ENCODE measurements around the gene C11orf24. TPM values are rescaled to one million over a fixed set of nuclear protein-coding genes. Genes with fewer than 3 reads are reported as not detected.

Gene C11orf24
- total and polyA plus RNA-seq, 11 donors, result 17.6 to 60.5 (median 33.6) TPM

- WGBS, 4 donors, result 89 to 95% (median 91%) methylated on average over 13 of the region's 13 CpGs
- H3K27me3 ChIP-seq, result no peaks in the 10 kb centered on the region
- peaks cover 2 to 26% (median 11%) of the 10 kb centered on the region in 12 donors for H3K4me1 ChIP-seq
- H3K36me3 ChIP-seq, result peaks cover 0 to 81% (median 73%) of the 10 kb centered on the region in 9 donors
- no peak overlapping the region for H3K27ac ChIP-seq
- no peak overlapping the region for H3K4me3 ChIP-seq
- no peaks in the 10 kb centered on the region for H3K9me3 ChIP-seq
- TF ChIP-seq CTCF (IDR thresholded peaks at IDR 0.05) (no peak), POLR2A (IDR thresholded peaks at IDR 0.05) (no peak)
- no peak for DNase-seq
- ATAC-seq, result no peak
- intact Hi-C loops (cut with DNase I), result no loop called here
Observed at GRCh38 chr11:68264741-68265540, 6.8 kb downstream of the C11orf24 start.

DNA sequence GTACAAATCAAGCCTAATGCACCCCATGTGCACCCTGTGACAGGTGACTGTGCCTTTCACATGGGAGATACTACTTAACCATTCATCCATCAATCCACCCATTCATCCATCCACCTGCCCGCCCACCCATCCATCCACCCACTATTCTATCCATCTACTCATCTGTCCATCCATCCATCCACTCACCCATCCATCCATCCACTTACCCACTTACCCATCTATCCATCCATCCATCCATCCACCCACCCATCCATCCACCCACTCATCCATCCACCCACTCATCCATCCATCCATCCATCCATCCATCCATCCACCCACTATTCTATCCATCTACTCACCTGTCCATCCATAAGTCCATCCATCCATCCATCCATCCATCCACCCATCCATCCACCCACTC is 7.5 kb downstream of the C11orf24 start:
- H3K9me3 ChIP-seq, result no peaks in the 10 kb centered on the region
- no peaks in the 10 kb centered on the region for H3K27me3 ChIP-seq
- H3K4me3 ChIP-seq, result no peak overlapping the region
- ATAC-seq (no peak), DNase-seq (no peak)
- peaks cover 0 to 19% (median 4%) of the 10 kb centered on the region in 12 donors for H3K4me1 ChIP-seq
- WGBS, 4 donors, result 95 to 98% (median 97%) methylated on average over 1 of the region's 1 CpG
- H3K27ac ChIP-seq, result no peak overlapping the region
- intact Hi-C loops (cut with DNase I), result no loop called here
- peaks cover 0 to 81% (median 73%) of the 10 kb centered on the region in 9 donors for H3K36me3 ChIP-seq
- TF ChIP-seq CTCF (IDR thresholded peaks at IDR 0.05), result no peak
- TF ChIP-seq POLR2A (IDR thresholded peaks at IDR 0.05), result no peak

DNA sequence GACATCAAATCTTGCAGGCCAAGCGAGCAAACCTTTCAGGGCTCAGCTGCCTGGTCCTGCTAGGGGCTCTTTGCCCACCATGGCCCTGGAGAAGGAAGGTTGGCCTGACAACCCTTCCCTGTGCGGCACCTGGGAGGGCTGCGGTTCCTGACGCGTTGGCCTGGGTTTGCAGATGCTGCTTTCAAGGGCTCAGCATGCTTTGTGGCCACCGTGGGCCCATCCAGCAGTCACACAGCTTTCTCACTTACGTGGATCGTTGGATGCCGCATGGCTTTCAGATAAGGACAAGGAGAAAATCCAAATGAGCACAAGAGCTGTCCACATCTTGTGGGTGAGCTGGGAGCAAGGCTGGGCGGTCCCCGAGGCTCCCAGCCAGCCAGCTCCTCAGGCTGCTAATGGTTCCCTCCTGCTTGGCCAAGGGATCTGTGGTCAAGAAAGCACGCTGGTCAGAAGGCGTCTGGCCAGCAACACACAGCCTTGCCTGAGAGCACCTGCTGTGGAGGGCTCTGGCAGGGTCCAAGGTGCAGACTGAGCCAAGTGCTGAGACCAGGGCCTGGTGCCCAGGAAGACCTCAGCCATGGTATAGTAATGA is 8.2 kb downstream of the C11orf24 start:
- peaks cover 0 to 12% (median 0%) of the 10 kb centered on the region in 12 donors for H3K4me1 ChIP-seq
- no peak overlapping the region for H3K27ac ChIP-seq
- ATAC-seq, result peak in 2 of 4 donors; percentile 33 to 51
- intact Hi-C loops (cut with DNase I), result no loop called here
- no peak for DNase-seq
- peaks cover 0 to 80% (median 73%) of the 10 kb centered on the region in 9 donors for H3K36me3 ChIP-seq
- TF ChIP-seq POLR2A (IDR thresholded peaks at IDR 0.05) (no peak), CTCF (IDR thresholded peaks at IDR 0.05) (no peak)
- 83 to 92% (median 86%) methylated on average over 13 of the region's 13 CpGs for WGBS, 4 donors
- no peaks in the 10 kb centered on the region for H3K9me3 ChIP-seq
- H3K4me3 ChIP-seq, result no peak overlapping the region
- H3K27me3 ChIP-seq, result no peaks in the 10 kb centered on the region

DNA sequence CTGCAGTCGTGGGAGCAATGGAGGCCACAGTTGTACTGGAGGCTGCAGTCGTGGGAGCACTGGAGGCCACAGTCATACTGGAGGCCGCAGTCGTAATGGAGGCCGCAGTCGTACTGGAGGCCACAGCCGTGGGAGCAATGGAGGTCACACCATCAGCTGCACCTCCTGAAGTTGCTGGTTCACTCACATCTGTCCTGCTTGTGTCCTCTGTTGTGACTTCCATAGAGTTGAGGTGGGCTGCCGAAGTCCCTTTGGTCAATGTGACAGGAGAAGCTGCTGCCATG is 9.3 kb downstream of the C11orf24 start:
- H3K36me3 ChIP-seq, result peaks cover 0 to 72% (median 65%) of the 10 kb centered on the region in 9 donors
- intact Hi-C loops (cut with DNase I), result no loop called here
- peaks cover 0 to 17% (median 5%) of the 10 kb centered on the region in 12 donors for H3K4me1 ChIP-seq
- no peak overlapping the region for H3K4me3 ChIP-seq
- H3K27me3 ChIP-seq, result no peaks in the 10 kb centered on the region
- DNase-seq (no peak), ATAC-seq (no peak)
- H3K27ac ChIP-seq, result no peak overlapping the region
- H3K9me3 ChIP-seq, result no peaks in the 10 kb centered on the region
- TF ChIP-seq POLR2A (IDR thresholded peaks at IDR 0.05) (no peak), CTCF (IDR thresholded peaks at IDR 0.05) (no peak)
- 93 to 97% (median 95%) methylated on average over 8 of the region's 8 CpGs for WGBS, 4 donors

Measured in heart left ventricle (tissue), 16 donors.